H1 (cell line): Measurements from ENCODE around the gene RFC1. TPM values are rescaled to one million over a fixed set of nuclear protein-coding genes. Genes with fewer than 3 reads are reported as not detected.

Experiments
- CTCF ChIA-PET: fragments of 300-600 bp; sonication (Branson Sonifier 250); formaldehyde crosslinking; loops from one replicate; lab custom pipeline; 2021; ENCODE audit not compliant: partially characterized antibody; lab: Charles Lee
- POLR2A ChIA-PET: fragments of 300-600 bp; sonication (Branson Sonifier 250); formaldehyde crosslinking; loops from one replicate; lab custom pipeline; 2021; ENCODE audit warnings: inconsistent platforms; ENCODE audit not compliant: partially characterized antibody; lab: Charles Lee
- DNase-seq, 2 experiments: peaks; one replicate each; pipeline versions ENCODE4 v3.0.0 to v3.0.0-alpha.2; 2010 to 2022; ENCODE audit warnings: low spot score in 2 of 2, low read depth in 1 of 2, mixed read lengths in 1 of 2
- FAIRE-seq: peaks from 2 replicates; lab custom pipeline; 2011; peaks lifted over from hg19 to GRCh38; lab: Jason Lieb, UNC
- H2AFZ ChIP-seq: 2 replicates; pipeline ENCODE4 v1.8.1; 2012; ENCODE audit warnings: low read length, inconsistent platforms
- H2AK5ac ChIP-seq: 2 replicates; pipeline ENCODE4 v1.6.1; 2013; ENCODE audit warnings: low read depth, low read length
- H2BK120ac ChIP-seq: replicated peaks from 2 replicates; pipeline ENCODE3; 2013; ENCODE audit warnings: low read depth, low read length, inconsistent platforms
- H2BK12ac ChIP-seq: 2 replicates; pipeline ENCODE4 v1.6.1; 2013; ENCODE audit warnings: low read depth, low read length
- H2BK15ac ChIP-seq: 2 replicates; pipeline ENCODE4 v1.6.1; 2013; ENCODE audit warnings: low read length
- H2BK20ac ChIP-seq: 2 replicates; pipeline ENCODE4 v1.6.1; 2013; ENCODE audit warnings: low read length
- H2BK5ac ChIP-seq: 2 replicates; pipeline ENCODE4 v1.6.1; 2013; ENCODE audit warnings: low read depth, low read length
- H3K14ac ChIP-seq: 2 replicates; pipeline ENCODE4 v1.6.1; 2013; ENCODE audit warnings: inconsistent platforms; ENCODE audit not compliant: insufficient read length
- H3K18ac ChIP-seq: 2 replicates; pipeline ENCODE4 v1.6.1; 2013; ENCODE audit warnings: low read length; ENCODE audit errors: extremely low read depth
- H3K23ac ChIP-seq: 2 replicates; pipeline ENCODE4 v1.6.1; 2013; ENCODE audit warnings: inconsistent platforms; ENCODE audit not compliant: insufficient read length
- H3K23me2 ChIP-seq: 2 replicates; pipeline ENCODE4 v1.6.1; 2013; ENCODE audit warnings: low read depth, low read length
- H3K27ac ChIP-seq: 2 replicates; pipeline ENCODE4 v1.6.1; 2011; ENCODE audit warnings: low read depth, low read length, inconsistent platforms
- H3K27me3 ChIP-seq, 4 experiments: replicated peaks in 1 of 4; 1 replicate in 1 of 4; 2 replicates in 3 of 4; pipeline versions ENCODE4 v1.6.1 to v1.8.1; 2011 to 2013; ENCODE audit warnings: low read length in 3 of 4, mild to moderate bottlenecking in 3 of 4, inconsistent platforms in 2 of 4, mixed read lengths in 2 of 4, moderate library complexity in 1 of 4; ENCODE audit not compliant: control insufficient read depth in 3 of 4, insufficient read depth in 3 of 4; ENCODE audit errors: extremely low read depth in 1 of 4
- H3K36me3 ChIP-seq, 4 experiments: 2 replicates each; pipeline versions ENCODE4 v1.6.1 to v1.8.1; 2011 to 2013; ENCODE audit warnings: mild to moderate bottlenecking in 4 of 4, low read length in 3 of 4, moderate library complexity in 2 of 4, control low read depth in 1 of 4, inconsistent platforms in 1 of 4; ENCODE audit not compliant: insufficient read depth in 4 of 4, control insufficient read depth in 2 of 4
- H3K4ac ChIP-seq: replicated peaks from 2 replicates; pipeline ENCODE3; 2013; ENCODE audit warnings: low read length, low read depth, mixed read lengths, inconsistent platforms; ENCODE audit not compliant: insufficient read length
- H3K4me1 ChIP-seq, 4 experiments: replicated peaks in 1 of 4; 1 replicate in 1 of 4; 2 replicates in 3 of 4; pipeline versions ENCODE4 v1.6.1 to v1.8.1; 2011 to 2013; ENCODE audit warnings: low read length in 3 of 4, inconsistent platforms in 2 of 4, mixed read lengths in 1 of 4; ENCODE audit not compliant: insufficient read depth in 4 of 4, control insufficient read depth in 3 of 4
- H3K4me2 ChIP-seq, 2 experiments: 2 replicates each; pipeline versions ENCODE4 v1.6.1 to v1.8.1; 2011 to 2013; ENCODE audit warnings: low read depth in 2 of 2, low read length in 2 of 2, control low read depth in 1 of 2, inconsistent platforms in 1 of 2, mild to moderate bottlenecking in 1 of 2; ENCODE audit not compliant: insufficient read depth in 1 of 2
- H3K4me3 ChIP-seq, 4 experiments: fragments of 200-600, 300-600 bp in 1 of 4; sonication (generic), shearing (Covaris generic), sonication (Bioruptor Twin) in 1 of 4; 2 replicates each; pipeline versions ENCODE4 v1.5.1 to v1.8.1; 2011 to 2016; ENCODE audit warnings: low read length in 4 of 4, low read depth in 3 of 4, control low read depth in 2 of 4, inconsistent platforms in 2 of 4, mild to moderate bottlenecking in 2 of 4, mixed read lengths in 1 of 4, moderate library complexity in 1 of 4; ENCODE audit not compliant: insufficient read depth in 2 of 4; ENCODE audit errors: extremely low read depth in 1 of 4
- H3K56ac ChIP-seq: replicated peaks from 2 replicates; pipeline ENCODE3; 2013; ENCODE audit warnings: low read depth, mild to moderate bottlenecking, mixed read lengths, low read length, inconsistent platforms; ENCODE audit not compliant: insufficient read length
- H3K79me1 ChIP-seq: 2 replicates; pipeline ENCODE4 v1.6.1; 2013; ENCODE audit warnings: low read depth, low read length, control low read depth
- H3K79me2 ChIP-seq, 2 experiments: 2 replicates each; pipeline versions ENCODE4 v1.6.1 to v1.8.1; 2012 to 2013; ENCODE audit warnings: low read length in 2 of 2, mild to moderate bottlenecking in 2 of 2, inconsistent platforms in 1 of 2; ENCODE audit not compliant: insufficient read depth in 2 of 2, control insufficient read depth in 1 of 2
- H3K9ac ChIP-seq, 4 experiments: replicated peaks in 1 of 4; 1 replicate in 1 of 4; 2 replicates in 3 of 4; pipeline versions ENCODE4 v1.6.1 to v1.8.1; 2011 to 2013; ENCODE audit warnings: low read depth in 3 of 4, low read length in 3 of 4, control low read depth in 2 of 4, mild to moderate bottlenecking in 2 of 4, moderate library complexity in 2 of 4, inconsistent platforms in 1 of 4; ENCODE audit errors: extremely low read depth in 1 of 4
- H3K9me3 ChIP-seq, 2 experiments: 2 replicates each; pipeline versions ENCODE4 v1.6.1 to v1.8.1; 2012 to 2013; ENCODE audit warnings: mild to moderate bottlenecking in 2 of 2, moderate library complexity in 2 of 2, control low read depth in 1 of 2, inconsistent platforms in 1 of 2, low read depth in 1 of 2, low read length in 1 of 2, mixed read lengths in 1 of 2; ENCODE audit not compliant: insufficient read depth in 2 of 2
- H4K20me1 ChIP-seq, 2 experiments: replicated peaks in 1 of 2; 2 replicates each; pipeline versions ENCODE3 to v1.8.1; 2011 to 2013; ENCODE audit warnings: inconsistent platforms in 2 of 2, low read length in 2 of 2, mild to moderate bottlenecking in 1 of 2; ENCODE audit not compliant: insufficient read depth in 2 of 2, control insufficient read depth in 1 of 2
- H4K5ac ChIP-seq: 2 replicates; pipeline ENCODE4 v1.6.1; 2013; ENCODE audit warnings: low read length, low read depth, mixed read lengths, inconsistent platforms; ENCODE audit not compliant: insufficient read length
- H4K8ac ChIP-seq: 2 replicates; pipeline ENCODE4 v1.8.0; 2013; ENCODE audit warnings: mild to moderate bottlenecking, moderate library complexity, low read length, inconsistent platforms; ENCODE audit not compliant: insufficient read depth; ENCODE audit errors: extremely low read depth
- H4K91ac ChIP-seq: replicated peaks from 2 replicates; pipeline ENCODE3; 2013; ENCODE audit warnings: low read length, mixed read lengths, inconsistent platforms; ENCODE audit not compliant: insufficient read length
- BACH1 ChIP-seq: IDR thresholded peaks from 2 replicates; pipeline ENCODE4 v1.6.1; 2012; ENCODE audit warnings: low read length, improper control_type of control experiment
- BCL11A ChIP-seq, 2 experiments: IDR thresholded peaks; one replicate each; pipeline ENCODE4 v1.6.1; 2011; ENCODE audit warnings: low read depth in 2 of 2, low read length in 2 of 2, mild to moderate bottlenecking in 2 of 2
- BRCA1 ChIP-seq: IDR thresholded peaks from 2 replicates; pipeline ENCODE4 v1.6.1; 2012; ENCODE audit warnings: low read depth, low read length, improper control_type of control experiment
- CBX5 ChIP-seq: fragments of 300-800, 300-1000 bp; sonication (generic); IDR thresholded peaks from 2 replicates; pipeline ENCODE4 v1.7.1; 2016; ENCODE audit warnings: antibody characterized with exemption, low read length, low read depth
- CREB1 ChIP-seq: IDR thresholded peaks from 2 replicates; pipeline ENCODE4 v1.6.1; 2012; ENCODE audit warnings: inconsistent platforms
- EGR1 ChIP-seq: IDR thresholded peaks from 2 replicates; pipeline ENCODE4 v1.6.1; 2011; ENCODE audit warnings: low read depth, low read length, borderline replicate concordance
- EZH2 ChIP-seq: fragments of 200-600 bp; sonication (generic); IDR thresholded peaks from 2 replicates; pipeline ENCODE4 v1.7.1; 2012; ENCODE audit warnings: low read depth, mild to moderate bottlenecking, moderate library complexity, low read length, inconsistent platforms; ENCODE audit not compliant: severe bottlenecking
- KDM1A ChIP-seq: fragments of 200-600, 300-600 bp; sonication (generic); IDR thresholded peaks from 2 replicates; pipeline ENCODE4 v1.7.1; 2016; ENCODE audit warnings: mild to moderate bottlenecking, low read length, borderline replicate concordance
- KDM4A ChIP-seq: IDR thresholded peaks from one replicate; pipeline ENCODE4 v1.7.1; 2012; ENCODE audit warnings: low read depth, mild to moderate bottlenecking, moderate library complexity, low read length, inconsistent platforms; ENCODE audit not compliant: severe bottlenecking
- PHF8 ChIP-seq: fragments of 200-600 bp; sonication (generic); conservative IDR thresholded peaks from 2 replicates; pipeline ENCODE4 v1.7.1; 2012; ENCODE audit warnings: low read depth, mild to moderate bottlenecking, inconsistent platforms, low read length, moderate library complexity
- POU5F1 ChIP-seq: IDR thresholded peaks from 2 replicates; pipeline ENCODE4 v1.6.1; 2011; ENCODE audit warnings: low read depth, mild to moderate bottlenecking, low read length, moderate library complexity
- SUZ12 ChIP-seq: fragments of 200-600 bp; sonication (generic); IDR thresholded peaks from 2 replicates; pipeline ENCODE4 v1.6.1; 2012; ENCODE audit warnings: mild to moderate bottlenecking, inconsistent platforms, low read length, moderate library complexity, mixed read lengths
- TAF1 ChIP-seq: IDR thresholded peaks from 2 replicates; pipeline ENCODE4 v1.6.1; 2011; ENCODE audit warnings: mild to moderate bottlenecking, low read depth, low read length
- ZNF274 ChIP-seq: IDR thresholded peaks from 2 replicates; pipeline ENCODE4 v1.7.0; 2012; ENCODE audit warnings: low read length, borderline replicate concordance; ENCODE audit errors: extremely low read depth
- WGBS, 2 experiments: shearing (Covaris generic) in 1 of 2; methylation state at CpG; one replicate each; pipeline versions ENCODE4 v1.1.6 to v1.1.7; 2013 to 2015; ENCODE audit warnings: low lambda C conversion rate in 2 of 2, mixed read lengths in 2 of 2, inconsistent platforms in 1 of 2, low coverage in 1 of 2, missing lambda C conversion rate in 1 of 2; ENCODE audit not compliant: insufficient replicate concordance in 2 of 2, insufficient coverage in 1 of 2, insufficient read length in 1 of 2; ENCODE audit errors: extremely low coverage in 1 of 2, missing lambda C conversion rate in 1 of 2; 5-methylcytosine and 5-hydroxymethylcytosine counted together
- polyA plus RNA-seq, 7 experiments: library from polyadenylated mRNA; depleted of rRNA in 3 of 7; stranded (reverse) in 5 of 7; unstranded in 2 of 7; fragments of >200 nt in 5 of 7; fragments of 200-250 nt in 2 of 7; gene quantifications; 1 replicate in 5 of 7; 2 replicates in 1 of 7; 4 replicates in 1 of 7; pipeline versions ENCODE4 v1.2.1 to v1.2.3, GENCODE V29; 2011 to 2013; ENCODE audit warnings: missing spikeins in 2 of 7, mixed read lengths in 2 of 7
- total RNA-seq: library from RNA; stranded (reverse); fragmentation: NEBNext Ultra II Directional; extraction: Animal tissue kit (Norgen Biotek cat#: 25700); gene quantifications from 2 replicates; pipeline ENCODE4 v1.2.1, GENCODE V29; 2021
- TF ChIP-seq, protein P1 (sequence below): IDR thresholded peaks from 2 replicates; pipeline ENCODE4 v1.6.1; 2012; ENCODE audit warnings: inconsistent platforms

The RFC1 gene
- total and polyA plus RNA-seq, 2 of the 8 experiments (the other 6 are each of a cell fraction or from before 2014, with no cell fraction given): 16.0 to 83.8 TPM

DNA sequence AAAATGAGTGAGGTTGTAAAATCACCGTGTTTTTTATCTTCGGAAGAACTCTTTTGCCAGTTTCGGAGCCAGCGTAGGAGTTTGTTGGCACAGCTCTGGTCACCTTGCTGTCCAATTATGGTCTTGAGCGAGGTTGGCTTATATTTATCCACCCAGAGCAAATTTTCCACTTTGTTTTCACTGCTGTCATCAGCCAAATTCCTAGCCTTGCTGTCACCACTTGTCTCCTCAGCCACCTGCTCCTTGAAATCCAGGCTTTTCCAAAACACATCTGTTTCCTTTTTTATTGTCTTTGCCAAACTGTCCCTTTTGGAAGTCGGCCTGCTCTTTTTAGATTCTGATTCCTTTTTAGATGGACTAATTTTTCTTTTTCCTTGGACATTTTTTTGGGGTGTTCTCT is 57.6 kb downstream of the RFC1 start:
- no peak overlapping the region for H3K9ac ChIP-seq
- no peak overlapping the region for H3K27ac ChIP-seq
- no peaks in the 10 kb centered on the region for H3K27me3 ChIP-seq
- H2BK120ac ChIP-seq: no peak overlapping the region
- no peak overlapping the region for H3K4ac ChIP-seq
- CTCF ChIA-PET: interaction anchor here (1.6 kb wide), 1 partner anchor 127 kb away, joined by 4 read pairs; no protein-coding TSS in a partner anchor
- H2AK5ac ChIP-seq: no peak overlapping the region
- no peaks in the 10 kb centered on the region for H3K79me1 ChIP-seq
- 92% methylated on average over 6 of the region's 6 CpGs; no CpG with 5 or more reads in 1 of the 2 experiments for whole genome bisulfite sequencing, 2 experiments
- H3K56ac ChIP-seq: no peak overlapping the region
- DNase-seq (no peak), FAIRE-seq (no peak)
- no peak overlapping the region for H3K23ac ChIP-seq
- H3K14ac ChIP-seq: no peak overlapping the region
- no peaks in the 10 kb centered on the region for H3K79me2 ChIP-seq
- no peak overlapping the region for H2BK20ac ChIP-seq
- H3K36me3 ChIP-seq: peaks cover 10 to 81% (median 52%) of the 10 kb centered on the region in 4 experiments
- no peak overlapping the region for H2BK12ac ChIP-seq
- no peak overlapping the region for H3K4me2 ChIP-seq
- H3K18ac ChIP-seq: no peak overlapping the region
- POLR2A ChIA-PET: no interaction called here
- H4K8ac ChIP-seq: no peak overlapping the region
- no peak overlapping the region for H2BK5ac ChIP-seq
- no peak overlapping the region for H2BK15ac ChIP-seq
- no peak overlapping the region for H2AFZ ChIP-seq
- H3K23me2 ChIP-seq: no peaks in the 10 kb centered on the region
- no peaks in the 10 kb centered on the region for H3K4me1 ChIP-seq
- no peak overlapping the region for H3K4me3 ChIP-seq
- H3K9me3 ChIP-seq: no peaks in the 10 kb centered on the region
- H4K20me1 ChIP-seq: peaks cover 2 to 6% of the 10 kb centered on the region in 2 experiments
- H4K91ac ChIP-seq: no peak overlapping the region
- no peak overlapping the region for H4K5ac ChIP-seq
- TF ChIP-seq SUZ12 (no peak), TAF1 (no peak), BACH1 (no peak), PHF8 (no peak), KDM1A (no peak), CREB1 (no peak), CBX5 (no peak), ZNF274 (no peak), BRCA1 (no peak), EZH2 (no peak), POU5F1 (no peak), EGR1 (no peak), KDM4A (no peak), BCL11A (IDR thresholded peaks at IDR 0.05; ENCODE audit: low read depth in 2 of 2, low read length in 2 of 2) (no peak)
- TF ChIP-seq, protein P1, sequence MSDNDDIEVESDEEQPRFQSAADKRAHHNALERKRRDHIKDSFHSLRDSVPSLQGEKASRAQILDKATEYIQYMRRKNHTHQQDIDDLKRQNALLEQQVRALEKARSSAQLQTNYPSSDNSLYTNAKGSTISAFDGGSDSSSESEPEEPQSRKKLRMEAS: no peak
